Uterus (tissue), 2 donors: ENCODE results near the gene RIT2.

ENCODE experiments used
- POLR2A ChIP-seq, 2 donors: fragments of 450-650 bp; IDR thresholded peaks; one replicate each; pipeline ENCODE4 v1.6.1; 2016; ENCODE audit warnings: antibody characterized with exemption in 2 of 2, mild to moderate bottlenecking in 1 of 2, moderate library complexity in 1 of 2
- TF ChIP-seq, protein P1 (sequence below), 4 experiments: fragments of 200-600 bp in 2 of 4; fragments of 450-650 bp in 2 of 4; sonication (generic) in 2 of 4; IDR thresholded peaks; one replicate each; pipeline ENCODE4 v1.5.1; 2016 to 2019; ENCODE audit warnings: antibody characterized with exemption in 4 of 4, mild to moderate bottlenecking in 2 of 4, moderate library complexity in 1 of 4

DNA sequence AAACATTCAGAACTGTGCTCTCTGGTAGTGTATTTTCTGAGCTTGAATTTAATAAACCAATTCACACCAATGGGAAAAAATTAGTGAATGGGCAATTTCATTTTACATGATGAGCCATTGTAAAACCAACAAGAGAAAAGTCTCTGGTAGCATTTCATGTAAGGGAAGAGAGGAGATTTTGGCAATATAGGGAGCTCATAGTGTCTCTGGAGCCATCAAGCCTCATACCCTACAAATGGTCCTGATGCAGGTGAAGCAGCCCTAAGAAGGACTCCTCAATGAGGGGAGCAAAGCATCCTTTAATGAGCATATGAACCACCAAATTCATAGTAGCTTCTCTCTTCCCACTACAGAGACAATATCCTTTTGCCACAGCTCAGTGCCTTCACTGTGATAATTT is 373.0 kb downstream of the RIT2 start:
- no peak for TF ChIP-seq POLR2A (IDR thresholded peaks at IDR 0.05)
- TF ChIP-seq, protein P1, sequence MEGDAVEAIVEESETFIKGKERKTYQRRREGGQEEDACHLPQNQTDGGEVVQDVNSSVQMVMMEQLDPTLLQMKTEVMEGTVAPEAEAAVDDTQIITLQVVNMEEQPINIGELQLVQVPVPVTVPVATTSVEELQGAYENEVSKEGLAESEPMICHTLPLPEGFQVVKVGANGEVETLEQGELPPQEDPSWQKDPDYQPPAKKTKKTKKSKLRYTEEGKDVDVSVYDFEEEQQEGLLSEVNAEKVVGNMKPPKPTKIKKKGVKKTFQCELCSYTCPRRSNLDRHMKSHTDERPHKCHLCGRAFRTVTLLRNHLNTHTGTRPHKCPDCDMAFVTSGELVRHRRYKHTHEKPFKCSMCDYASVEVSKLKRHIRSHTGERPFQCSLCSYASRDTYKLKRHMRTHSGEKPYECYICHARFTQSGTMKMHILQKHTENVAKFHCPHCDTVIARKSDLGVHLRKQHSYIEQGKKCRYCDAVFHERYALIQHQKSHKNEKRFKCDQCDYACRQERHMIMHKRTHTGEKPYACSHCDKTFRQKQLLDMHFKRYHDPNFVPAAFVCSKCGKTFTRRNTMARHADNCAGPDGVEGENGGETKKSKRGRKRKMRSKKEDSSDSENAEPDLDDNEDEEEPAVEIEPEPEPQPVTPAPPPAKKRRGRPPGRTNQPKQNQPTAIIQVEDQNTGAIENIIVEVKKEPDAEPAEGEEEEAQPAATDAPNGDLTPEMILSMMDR (IDR thresholded peaks at IDR 0.05) = no peak
